Urothelium cell line (cell line): Measurements from ENCODE around the gene ZNF324B.
"Not testable (repeated sequence)": the region's sequence is repeated elsewhere in the genome, so short reads cannot be mapped to it uniquely, and the experiment has no call there.

ENCODE experiments used
- DNase-seq: peaks from one replicate; pipeline ENCODE4 v3.0.0; 2011; ENCODE audit warnings: low spot score, mixed read lengths
- FAIRE-seq: peaks from 2 replicates; lab custom pipeline; 2011; peaks lifted over from hg19 to GRCh38; lab: Jason Lieb, UNC

Gene ZNF324B

DNA sequence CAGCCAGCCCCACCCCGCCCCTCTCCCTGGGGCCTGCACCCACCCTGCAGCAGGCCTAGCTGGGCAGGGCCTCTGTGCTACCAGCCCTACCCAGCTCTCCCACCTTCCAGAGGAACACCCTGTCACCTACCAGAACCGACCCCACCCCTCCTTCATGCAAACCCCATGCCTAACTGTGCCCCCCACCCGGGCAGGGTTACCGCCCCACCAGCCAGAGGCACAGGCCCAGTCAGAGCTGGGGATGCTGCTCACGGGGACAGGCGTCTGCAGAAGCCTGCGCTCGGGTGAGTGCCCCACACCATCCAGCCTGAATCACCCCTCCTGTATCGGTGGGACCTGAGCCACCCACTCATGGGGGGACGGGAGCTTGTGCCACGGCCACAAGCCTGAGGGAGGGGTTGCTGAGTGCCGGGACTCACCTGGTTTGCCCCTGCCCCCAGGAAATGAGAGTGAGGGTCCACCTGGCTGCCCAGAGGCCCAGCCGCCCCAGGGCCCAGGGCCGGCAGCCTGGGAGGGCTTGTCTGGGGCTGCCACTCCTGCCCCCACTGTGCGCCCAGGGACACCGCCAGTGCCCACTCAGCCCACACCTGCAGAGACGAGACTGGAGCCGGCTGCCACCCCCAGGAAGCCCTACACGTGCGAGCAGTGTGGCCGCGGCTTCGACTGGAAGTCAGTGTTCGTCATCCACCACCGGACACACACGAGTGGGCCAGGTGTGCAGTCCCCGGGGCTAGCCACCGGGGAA, 28.5 kb downstream of the ZNF324B start:
- DNase-seq (no peak), FAIRE-seq (no peak)

DNA sequence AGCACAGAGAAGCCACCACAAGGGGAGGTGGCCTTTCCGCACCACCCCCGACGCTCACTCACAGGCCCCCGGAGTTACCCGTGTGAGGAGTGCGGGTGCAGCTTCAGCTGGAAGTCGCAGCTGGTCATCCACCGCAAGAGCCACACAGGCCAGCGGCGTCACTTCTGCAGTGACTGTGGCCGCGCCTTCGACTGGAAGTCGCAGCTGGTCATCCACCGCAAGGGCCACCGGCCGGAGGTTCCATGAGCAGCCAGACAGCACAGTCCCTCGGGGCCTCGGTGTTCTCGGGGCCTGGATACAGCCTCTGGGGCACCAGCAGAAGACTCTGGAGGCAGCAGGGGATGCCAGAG, 29.0 kb downstream of the ZNF324B start:
- DNase-seq = no peak
- FAIRE-seq = no peak

DNA sequence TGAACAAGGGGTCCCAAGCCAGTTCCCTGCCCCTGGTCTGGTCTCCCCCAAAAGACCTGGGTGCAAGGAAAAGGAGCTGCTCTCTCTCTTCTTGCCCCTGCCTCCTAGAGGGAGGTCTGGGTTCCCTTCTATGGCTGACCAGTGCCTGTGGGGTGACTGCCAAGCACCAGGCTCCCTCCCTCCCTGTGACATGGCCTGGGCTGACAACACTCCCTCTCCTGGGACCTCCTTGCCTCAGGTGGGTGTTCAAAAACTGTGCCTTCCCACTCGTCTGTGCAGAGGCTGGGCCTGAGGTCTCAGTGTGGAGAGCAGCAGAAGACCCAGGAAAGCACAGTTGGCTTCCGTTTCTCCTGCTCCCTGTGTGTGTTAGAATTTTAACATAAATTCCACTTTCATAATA, 29.4 kb downstream of the ZNF324B start:
- FAIRE-seq (no peak), DNase-seq (no peak)

DNA sequence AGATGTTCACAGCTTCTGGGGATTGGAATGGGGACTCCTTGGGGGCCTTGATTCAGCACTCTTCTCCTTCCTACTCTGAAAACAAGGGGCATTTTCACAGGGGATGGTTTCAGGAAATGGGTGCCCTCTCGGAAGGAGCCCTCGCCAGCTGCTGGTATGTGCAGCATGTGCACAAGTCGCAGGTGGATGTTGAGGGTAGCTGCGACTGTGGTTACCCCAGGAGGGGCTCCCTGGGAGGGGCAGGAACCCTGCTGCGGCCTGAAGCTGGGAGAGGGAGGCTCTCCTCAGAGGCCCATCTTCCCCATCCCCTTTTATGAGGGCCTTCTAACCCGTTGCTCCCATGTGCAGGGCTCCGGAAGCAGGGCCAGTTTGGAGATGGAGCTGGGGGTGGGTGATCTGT, 30.9 kb downstream of the ZNF324B start:
- DNase-seq = no peak
- no peak for FAIRE-seq

DNA sequence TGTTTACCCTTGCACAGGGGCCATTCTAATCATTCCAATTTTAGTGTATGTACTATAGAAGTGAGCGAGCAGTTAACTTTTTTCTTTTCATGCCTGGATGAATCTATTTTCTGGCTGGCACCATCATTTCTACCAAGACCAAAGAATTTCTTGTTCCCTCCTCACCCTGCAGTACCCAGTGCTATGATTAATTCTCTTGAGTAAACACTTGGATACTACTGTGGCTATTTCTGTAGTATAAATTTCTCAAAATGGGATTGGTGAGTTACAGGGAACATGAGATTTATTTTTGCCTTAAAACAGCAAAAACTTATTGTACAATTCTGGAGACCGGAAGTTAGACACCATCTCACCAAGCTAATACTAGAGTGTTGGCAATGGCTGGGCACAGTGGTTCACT, 32.4 kb downstream of the ZNF324B start:
- DNase-seq = no peak
- FAIRE-seq = no peak

DNA sequence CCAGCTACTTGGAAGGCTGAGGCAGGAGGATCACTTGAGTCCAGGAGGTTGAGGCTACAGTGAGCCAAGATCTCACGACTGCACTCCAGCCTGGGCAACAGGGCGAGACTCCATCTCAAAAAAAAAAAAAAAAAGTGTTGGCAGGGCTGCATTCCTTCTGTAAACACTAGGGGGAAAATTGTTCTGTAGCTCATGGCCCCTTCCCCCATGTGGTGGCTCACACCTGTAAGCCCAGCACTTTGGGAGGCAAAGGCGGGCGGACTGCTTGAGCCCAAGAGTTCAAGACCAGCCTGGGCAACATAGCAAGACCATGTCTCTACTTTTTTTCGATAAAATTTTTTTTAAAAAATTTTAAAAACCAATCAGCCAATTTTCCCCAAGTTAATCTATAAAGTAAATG, 32.9 kb downstream of the ZNF324B start:
- DNase-seq, FAIRE-seq: not testable (repeated sequence)

DNA sequence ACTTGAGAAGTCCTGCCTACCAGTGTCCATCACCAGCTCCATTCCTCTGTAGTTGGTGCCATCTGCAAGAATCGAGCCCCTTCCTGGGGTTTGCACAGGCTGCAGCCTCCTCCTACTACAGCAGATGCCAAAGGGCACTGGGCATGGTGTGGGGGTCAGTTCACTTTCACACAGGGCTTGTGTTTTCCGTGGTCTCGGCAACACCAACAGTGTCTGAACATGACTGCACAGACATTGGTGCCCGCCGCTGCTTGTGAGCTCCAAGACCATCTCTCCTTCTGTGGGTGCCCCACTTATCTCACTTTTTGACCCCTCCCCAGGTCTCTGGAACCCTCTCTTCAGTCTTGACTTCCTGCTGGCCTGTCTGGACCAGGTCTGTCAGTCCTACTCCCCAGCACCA, 40.0 kb downstream of the ZNF324B start:
- FAIRE-seq = no peak
- DNase-seq = no peak

DNA sequence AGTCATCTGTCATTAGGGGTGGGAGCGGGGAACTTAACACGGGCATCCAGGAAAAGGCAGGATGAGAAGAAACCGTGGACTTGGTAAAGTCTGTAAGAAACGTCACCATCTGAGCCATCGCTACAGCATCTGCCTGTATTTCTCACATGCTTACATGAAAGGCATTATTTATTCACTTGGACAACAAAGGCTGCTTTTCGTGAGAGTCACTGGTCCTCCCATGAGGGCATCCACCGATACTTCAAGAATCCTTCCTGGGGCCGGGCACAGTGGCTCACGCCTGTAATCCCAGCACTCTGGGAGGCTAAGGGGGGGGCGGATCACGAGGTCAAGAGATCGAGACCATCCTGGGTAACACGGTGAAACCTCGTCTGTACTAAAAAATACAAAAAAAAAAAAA, 40.8 kb downstream of the ZNF324B start:
- FAIRE-seq = no peak
- DNase-seq = no peak

DNA sequence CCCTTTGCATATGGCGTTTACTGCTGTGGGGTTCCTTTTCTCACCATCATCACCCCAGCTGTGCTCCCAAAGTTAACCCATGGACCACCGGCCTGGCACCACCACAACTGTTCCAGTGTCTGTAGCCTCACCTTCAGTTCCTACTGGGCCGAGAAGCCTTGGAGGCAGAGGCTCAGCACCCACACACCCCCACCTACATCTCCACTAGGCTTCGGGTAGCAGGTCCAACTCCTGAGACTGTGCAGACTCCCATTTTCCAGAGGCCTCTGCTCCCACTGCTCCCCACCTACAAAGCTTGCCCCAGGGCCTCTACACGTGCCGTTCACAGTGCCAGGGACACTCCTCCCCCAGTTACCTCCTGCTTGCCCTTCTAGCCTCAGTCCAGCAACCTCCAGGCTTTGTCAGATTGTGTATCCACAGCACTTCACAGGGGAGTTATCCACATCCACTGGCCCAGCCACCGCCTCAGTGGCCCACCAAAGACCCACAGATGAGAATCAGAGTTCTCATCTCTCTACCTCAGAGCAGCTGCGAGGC, 46.3 kb downstream of the ZNF324B start:
- FAIRE-seq (no peak), DNase-seq (no peak)

DNA sequence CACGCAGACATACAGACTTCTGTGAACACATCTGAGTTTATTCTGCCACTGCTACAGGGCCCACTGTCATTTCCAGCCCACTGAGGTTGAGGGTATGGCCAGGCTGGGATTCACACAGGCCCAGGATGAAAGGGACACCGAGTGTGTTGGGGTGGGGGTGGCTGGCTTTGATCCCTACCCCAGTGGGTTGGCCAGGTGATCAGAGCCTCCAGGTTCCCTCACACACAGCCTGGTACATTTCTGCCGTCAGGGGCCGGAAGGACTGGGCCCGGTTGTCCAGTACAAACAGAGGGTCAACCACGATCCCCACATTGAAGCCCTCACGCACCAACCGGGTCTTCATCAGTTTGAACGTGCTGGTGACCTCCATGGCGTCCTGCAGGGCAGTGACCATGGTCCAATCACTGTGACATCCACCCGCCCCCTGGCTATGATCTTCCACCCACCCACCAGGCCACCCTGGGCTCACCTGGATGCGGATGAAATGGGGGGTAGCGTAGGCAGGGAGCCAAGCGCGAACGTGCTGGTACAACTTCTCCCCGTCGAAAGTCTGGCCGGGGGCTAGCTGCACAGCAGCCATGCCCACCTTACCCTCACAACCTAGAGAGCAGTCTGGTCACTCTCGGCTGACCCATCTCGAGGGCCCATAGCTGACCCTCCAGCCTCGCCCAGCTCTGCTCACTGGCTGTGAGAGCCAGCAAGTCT, 47.0 kb downstream of the ZNF324B start:
- FAIRE-seq (no peak), DNase-seq (no peak)

DNA sequence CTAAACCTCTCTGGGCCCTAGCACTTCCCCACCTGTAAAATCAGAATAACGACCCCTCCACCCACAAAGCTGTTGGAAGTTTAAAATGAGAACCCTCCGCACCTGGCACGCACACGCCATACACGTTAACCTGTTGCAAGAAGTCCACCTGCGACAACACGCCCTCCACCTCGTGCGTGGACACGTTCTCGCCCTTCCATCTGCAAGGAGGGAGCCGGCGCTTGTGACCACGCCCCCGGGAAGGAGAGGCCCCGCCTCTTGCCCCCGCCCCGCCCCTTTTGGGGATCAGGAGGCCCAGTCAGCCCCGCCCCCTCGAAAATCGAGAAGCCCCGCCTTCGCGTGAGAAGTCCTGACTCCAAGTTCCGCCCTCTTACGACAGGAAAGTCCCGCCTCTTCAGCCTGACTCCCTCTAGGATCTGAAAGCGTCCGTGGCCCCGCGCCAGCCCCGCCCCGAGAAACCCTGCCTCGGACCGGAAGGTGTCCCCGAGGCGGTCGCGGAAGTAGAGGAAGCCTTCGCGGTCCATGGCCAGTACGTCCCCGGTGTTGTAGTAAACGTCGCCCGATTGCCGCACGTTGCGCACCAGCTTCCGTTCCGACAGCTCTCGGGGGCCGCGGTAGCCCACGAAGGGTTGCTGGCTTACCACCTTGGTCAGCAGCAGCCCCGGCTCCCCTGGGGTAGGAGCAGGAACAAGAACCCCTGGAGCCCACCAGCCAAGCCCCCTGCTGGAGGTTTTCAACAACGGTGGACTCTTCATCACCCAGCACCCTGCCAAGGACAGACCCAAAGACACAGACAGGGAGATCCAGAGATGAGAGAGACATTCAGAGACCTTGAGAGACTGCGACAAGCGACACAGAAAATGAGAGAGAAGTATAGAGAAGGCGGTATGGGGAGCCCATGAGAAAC, 47.9 kb downstream of the ZNF324B start:
- DNase-seq (peak; percentile 93), FAIRE-seq (no peak)

DNA sequence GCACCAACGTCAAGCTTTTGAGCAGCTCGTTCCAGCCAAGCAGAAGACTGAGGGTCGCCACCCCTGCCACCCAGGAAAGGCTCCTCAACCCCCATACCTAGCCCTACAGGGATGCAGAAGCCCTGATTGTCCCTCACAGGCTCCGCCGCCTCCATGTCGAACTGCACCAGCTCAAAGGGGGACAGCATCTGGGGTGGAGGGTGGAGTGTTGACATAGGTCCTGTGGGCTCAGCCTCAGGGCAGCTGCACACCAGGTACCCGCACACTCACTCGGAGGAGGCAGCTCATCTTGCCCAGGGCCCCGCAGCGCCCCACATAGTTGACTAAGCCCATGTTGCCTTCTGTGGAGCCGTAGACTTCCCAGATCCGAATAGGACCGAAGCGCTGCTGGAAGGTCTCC, 48.8 kb downstream of the ZNF324B start:
- FAIRE-seq (no peak), DNase-seq (no peak)
